Testis (tissue), 2 donors: ENCODE results near the gene CDK5.
A peak's percentile ranks its signal among the peaks of the same experiment; 100 is the strongest.

ENCODE experiments used
- CTCF ChIP-seq, 3 experiments: fragments of 450-650 bp in 2 of 3; fragments of 200-600 bp in 1 of 3; sonication (generic) in 1 of 3; IDR thresholded peaks; one replicate each; pipeline ENCODE4 v1.5.1; 2016 to 2019; ENCODE audit warnings: antibody characterized with exemption in 3 of 3, mild to moderate bottlenecking in 2 of 3, moderate library complexity in 1 of 3
- POLR2A ChIP-seq: fragments of 450-650 bp; IDR thresholded peaks from one replicate; pipeline ENCODE4 v1.6.1; 2017; ENCODE audit warnings: antibody characterized with exemption, mild to moderate bottlenecking, moderate library complexity

DNA sequence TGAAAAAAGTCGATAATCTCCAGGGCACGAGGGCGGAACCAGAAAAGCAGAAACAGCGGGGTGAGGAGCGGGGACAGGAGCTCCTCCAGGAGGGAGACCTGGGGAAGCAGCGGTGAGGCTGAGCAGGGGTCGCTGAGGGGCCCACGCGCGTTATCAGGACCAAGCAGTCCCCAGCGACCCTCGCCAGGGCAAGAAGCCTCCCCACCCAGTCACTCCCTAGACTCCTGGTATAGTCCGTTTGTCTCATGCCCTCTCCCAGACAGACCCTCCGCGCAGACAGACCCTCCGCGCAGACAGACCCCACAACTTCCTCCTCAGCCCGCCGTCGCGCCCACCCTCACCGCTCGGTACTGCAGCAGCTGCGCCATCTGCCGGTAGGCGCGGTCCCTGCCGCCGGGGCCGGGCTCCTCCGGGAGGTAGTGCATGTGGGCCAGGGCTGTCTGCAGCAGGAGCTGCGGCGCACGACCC, 39.7 kb downstream of the CDK5 start:
- peak; percentile 59 to 89 (median 78) for TF ChIP-seq CTCF (IDR thresholded peaks at IDR 0.05)
- no peak for TF ChIP-seq POLR2A
